H1 (cell line): ENCODE data around the gene HK1. TPM values are rescaled to one million over a fixed set of nuclear protein-coding genes. Genes with fewer than 3 reads are reported as not detected.

Experiments
- ASH2L ChIP-seq: fragments of 200-600, 300-600 bp; sonication (generic); IDR thresholded peaks from one replicate; pipeline ENCODE4 v1.7.1; 2017; ENCODE audit warnings: low read length
- BRCA1 ChIP-seq: IDR thresholded peaks from 2 replicates; pipeline ENCODE4 v1.6.1; 2012; ENCODE audit warnings: low read depth, low read length, improper control_type of control experiment
- CHD1 ChIP-seq: IDR thresholded peaks from 2 replicates; pipeline ENCODE4 v1.6.1; 2012; ENCODE audit warnings: low read depth, low read length, improper control_type of control experiment
- EZH2 ChIP-seq: fragments of 200-600 bp; sonication (generic); IDR thresholded peaks from 2 replicates; pipeline ENCODE4 v1.7.1; 2012; ENCODE audit warnings: low read depth, mild to moderate bottlenecking, moderate library complexity, low read length, inconsistent platforms; ENCODE audit not compliant: severe bottlenecking
- MAFK ChIP-seq: IDR thresholded peaks from 2 replicates; pipeline ENCODE4 v1.6.1; 2012; ENCODE audit warnings: low read depth, mild to moderate bottlenecking, improper control_type of control experiment, low read length
- RFX5 ChIP-seq: IDR thresholded peaks from 2 replicates; pipeline ENCODE4 v1.6.1; 2011; ENCODE audit warnings: low read depth, low read length, improper control_type of control experiment, borderline replicate concordance
- ZNF274 ChIP-seq: IDR thresholded peaks from 2 replicates; pipeline ENCODE4 v1.7.0; 2012; ENCODE audit warnings: low read length, borderline replicate concordance; ENCODE audit errors: extremely low read depth
- polyA plus RNA-seq, 7 experiments: library from polyadenylated mRNA; depleted of rRNA in 3 of 7; stranded (reverse) in 5 of 7; unstranded in 2 of 7; fragments of >200 nt in 5 of 7; fragments of 200-250 nt in 2 of 7; gene quantifications; 1 replicate in 5 of 7; 2 replicates in 1 of 7; 4 replicates in 1 of 7; pipeline versions ENCODE4 v1.2.1 to v1.2.3, GENCODE V29; 2011 to 2013; ENCODE audit warnings: missing spikeins in 2 of 7, mixed read lengths in 2 of 7
- total RNA-seq: library from RNA; stranded (reverse); fragmentation: NEBNext Ultra II Directional; extraction: Animal tissue kit (Norgen Biotek cat#: 25700); gene quantifications from 2 replicates; pipeline ENCODE4 v1.2.1, GENCODE V29; 2021
- TF ChIP-seq, protein P1 (sequence below): fragments of 300-600 bp; sonication (generic); IDR thresholded peaks from 2 replicates; pipeline ENCODE4 v1.7.1; 2012; ENCODE audit warnings: low read length, moderate library complexity, mild to moderate bottlenecking, inconsistent platforms; ENCODE audit not compliant: insufficient replicate concordance
- TF ChIP-seq, protein P2 (sequence below): IDR thresholded peaks from 2 replicates; pipeline ENCODE4 v1.6.1; 2012; ENCODE audit warnings: low read length, inconsistent platforms

The HK1 gene
- total and polyA plus RNA-seq, 2 of the 8 experiments (the other 6 are each of a cell fraction or from before 2014, with no cell fraction given): 55.8 to 247 TPM

DNA sequence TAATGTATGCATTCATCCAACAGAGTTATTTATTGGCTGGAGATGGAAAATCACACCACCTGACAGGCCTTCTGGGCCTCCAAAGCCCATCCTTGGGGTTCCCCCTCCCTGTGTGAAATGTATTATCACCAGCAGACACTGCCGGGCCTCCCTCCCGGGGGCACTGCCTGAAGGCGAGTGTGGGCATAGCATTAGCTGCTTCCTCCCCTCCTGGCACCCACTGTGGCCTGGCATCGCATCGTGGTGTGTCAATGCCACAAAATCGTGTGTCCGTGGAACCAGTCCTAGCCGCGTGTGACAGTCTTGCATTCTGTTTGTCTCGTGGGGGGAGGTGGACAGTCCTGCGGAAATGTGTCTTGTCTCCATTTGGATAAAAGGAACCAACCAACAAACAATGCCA is 123.1 kb downstream of the HK1 start (continued):
- TF ChIP-seq, protein P1, sequence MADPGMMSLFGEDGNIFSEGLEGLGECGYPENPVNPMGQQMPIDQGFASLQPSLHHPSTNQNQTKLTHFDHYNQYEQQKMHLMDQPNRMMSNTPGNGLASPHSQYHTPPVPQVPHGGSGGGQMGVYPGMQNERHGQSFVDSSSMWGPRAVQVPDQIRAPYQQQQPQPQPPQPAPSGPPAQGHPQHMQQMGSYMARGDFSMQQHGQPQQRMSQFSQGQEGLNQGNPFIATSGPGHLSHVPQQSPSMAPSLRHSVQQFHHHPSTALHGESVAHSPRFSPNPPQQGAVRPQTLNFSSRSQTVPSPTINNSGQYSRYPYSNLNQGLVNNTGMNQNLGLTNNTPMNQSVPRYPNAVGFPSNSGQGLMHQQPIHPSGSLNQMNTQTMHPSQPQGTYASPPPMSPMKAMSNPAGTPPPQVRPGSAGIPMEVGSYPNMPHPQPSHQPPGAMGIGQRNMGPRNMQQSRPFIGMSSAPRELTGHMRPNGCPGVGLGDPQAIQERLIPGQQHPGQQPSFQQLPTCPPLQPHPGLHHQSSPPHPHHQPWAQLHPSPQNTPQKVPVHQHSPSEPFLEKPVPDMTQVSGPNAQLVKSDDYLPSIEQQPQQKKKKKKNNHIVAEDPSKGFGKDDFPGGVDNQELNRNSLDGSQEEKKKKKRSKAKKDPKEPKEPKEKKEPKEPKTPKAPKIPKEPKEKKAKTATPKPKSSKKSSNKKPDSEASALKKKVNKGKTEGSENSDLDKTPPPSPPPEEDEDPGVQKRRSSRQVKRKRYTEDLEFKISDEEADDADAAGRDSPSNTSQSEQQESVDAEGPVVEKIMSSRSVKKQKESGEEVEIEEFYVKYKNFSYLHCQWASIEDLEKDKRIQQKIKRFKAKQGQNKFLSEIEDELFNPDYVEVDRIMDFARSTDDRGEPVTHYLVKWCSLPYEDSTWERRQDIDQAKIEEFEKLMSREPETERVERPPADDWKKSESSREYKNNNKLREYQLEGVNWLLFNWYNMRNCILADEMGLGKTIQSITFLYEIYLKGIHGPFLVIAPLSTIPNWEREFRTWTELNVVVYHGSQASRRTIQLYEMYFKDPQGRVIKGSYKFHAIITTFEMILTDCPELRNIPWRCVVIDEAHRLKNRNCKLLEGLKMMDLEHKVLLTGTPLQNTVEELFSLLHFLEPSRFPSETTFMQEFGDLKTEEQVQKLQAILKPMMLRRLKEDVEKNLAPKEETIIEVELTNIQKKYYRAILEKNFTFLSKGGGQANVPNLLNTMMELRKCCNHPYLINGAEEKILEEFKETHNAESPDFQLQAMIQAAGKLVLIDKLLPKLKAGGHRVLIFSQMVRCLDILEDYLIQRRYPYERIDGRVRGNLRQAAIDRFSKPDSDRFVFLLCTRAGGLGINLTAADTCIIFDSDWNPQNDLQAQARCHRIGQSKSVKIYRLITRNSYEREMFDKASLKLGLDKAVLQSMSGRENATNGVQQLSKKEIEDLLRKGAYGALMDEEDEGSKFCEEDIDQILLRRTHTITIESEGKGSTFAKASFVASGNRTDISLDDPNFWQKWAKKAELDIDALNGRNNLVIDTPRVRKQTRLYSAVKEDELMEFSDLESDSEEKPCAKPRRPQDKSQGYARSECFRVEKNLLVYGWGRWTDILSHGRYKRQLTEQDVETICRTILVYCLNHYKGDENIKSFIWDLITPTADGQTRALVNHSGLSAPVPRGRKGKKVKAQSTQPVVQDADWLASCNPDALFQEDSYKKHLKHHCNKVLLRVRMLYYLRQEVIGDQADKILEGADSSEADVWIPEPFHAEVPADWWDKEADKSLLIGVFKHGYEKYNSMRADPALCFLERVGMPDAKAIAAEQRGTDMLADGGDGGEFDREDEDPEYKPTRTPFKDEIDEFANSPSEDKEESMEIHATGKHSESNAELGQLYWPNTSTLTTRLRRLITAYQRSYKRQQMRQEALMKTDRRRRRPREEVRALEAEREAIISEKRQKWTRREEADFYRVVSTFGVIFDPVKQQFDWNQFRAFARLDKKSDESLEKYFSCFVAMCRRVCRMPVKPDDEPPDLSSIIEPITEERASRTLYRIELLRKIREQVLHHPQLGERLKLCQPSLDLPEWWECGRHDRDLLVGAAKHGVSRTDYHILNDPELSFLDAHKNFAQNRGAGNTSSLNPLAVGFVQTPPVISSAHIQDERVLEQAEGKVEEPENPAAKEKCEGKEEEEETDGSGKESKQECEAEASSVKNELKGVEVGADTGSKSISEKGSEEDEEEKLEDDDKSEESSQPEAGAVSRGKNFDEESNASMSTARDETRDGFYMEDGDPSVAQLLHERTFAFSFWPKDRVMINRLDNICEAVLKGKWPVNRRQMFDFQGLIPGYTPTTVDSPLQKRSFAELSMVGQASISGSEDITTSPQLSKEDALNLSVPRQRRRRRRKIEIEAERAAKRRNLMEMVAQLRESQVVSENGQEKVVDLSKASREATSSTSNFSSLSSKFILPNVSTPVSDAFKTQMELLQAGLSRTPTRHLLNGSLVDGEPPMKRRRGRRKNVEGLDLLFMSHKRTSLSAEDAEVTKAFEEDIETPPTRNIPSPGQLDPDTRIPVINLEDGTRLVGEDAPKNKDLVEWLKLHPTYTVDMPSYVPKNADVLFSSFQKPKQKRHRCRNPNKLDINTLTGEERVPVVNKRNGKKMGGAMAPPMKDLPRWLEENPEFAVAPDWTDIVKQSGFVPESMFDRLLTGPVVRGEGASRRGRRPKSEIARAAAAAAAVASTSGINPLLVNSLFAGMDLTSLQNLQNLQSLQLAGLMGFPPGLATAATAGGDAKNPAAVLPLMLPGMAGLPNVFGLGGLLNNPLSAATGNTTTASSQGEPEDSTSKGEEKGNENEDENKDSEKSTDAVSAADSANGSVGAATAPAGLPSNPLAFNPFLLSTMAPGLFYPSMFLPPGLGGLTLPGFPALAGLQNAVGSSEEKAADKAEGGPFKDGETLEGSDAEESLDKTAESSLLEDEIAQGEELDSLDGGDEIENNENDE: no peak
- no peak for TF ChIP-seq ASH2L
- no peak for TF ChIP-seq BRCA1
- TF ChIP-seq ZNF274: no peak
- no peak for TF ChIP-seq MAFK
- TF ChIP-seq EZH2: no peak
- no peak for TF ChIP-seq CHD1
- no peak for TF ChIP-seq RFX5
- TF ChIP-seq, protein P2, sequence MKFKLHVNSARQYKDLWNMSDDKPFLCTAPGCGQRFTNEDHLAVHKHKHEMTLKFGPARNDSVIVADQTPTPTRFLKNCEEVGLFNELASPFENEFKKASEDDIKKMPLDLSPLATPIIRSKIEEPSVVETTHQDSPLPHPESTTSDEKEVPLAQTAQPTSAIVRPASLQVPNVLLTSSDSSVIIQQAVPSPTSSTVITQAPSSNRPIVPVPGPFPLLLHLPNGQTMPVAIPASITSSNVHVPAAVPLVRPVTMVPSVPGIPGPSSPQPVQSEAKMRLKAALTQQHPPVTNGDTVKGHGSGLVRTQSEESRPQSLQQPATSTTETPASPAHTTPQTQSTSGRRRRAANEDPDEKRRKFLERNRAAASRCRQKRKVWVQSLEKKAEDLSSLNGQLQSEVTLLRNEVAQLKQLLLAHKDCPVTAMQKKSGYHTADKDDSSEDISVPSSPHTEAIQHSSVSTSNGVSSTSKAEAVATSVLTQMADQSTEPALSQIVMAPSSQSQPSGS: no peak
- TF ChIP-seq, all 59 proteins: peak for 0
